Activated CD4-positive, alpha-beta T cell treated with anti-CD3 and anti-CD28 coated beads, Interleukin-2, amount 50 U/mL, for 48 hours (primary cell): ENCODE results near the gene MTMR12.
"Not testable (repeated sequence)": the region's sequence is repeated elsewhere in the genome, so short reads cannot be mapped to it uniquely, and the experiment has no call there.

Experiments used
- DNase-seq, 2 experiments: peaks; one replicate each; pipeline ENCODE4 v3.0.0-alpha.2; 2020

MTMR12 gene

DNA sequence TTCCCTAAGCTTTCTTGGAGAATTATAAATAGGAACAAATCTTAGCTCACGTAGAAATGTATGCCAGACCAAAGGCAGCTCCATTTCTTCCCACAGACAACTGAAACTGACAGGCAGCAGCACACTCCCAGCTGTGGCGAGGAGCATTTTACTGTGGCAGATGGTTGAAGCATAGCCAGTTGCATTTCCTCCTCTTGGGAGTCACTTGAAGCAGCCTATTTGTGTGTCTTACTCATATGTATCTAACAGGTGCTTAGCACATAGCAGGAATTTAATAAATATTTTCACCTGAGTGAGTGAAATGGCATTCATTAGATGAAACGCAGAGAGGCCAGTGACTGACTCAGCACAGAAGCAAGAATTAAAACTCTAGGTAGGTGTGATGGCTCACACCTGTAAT, 12.3 kb upstream of the MTMR12 start:
- no peak for DNase-seq

GRCh38 chr5:32323741-32324140, 11.0 kb upstream of the MTMR12 start:
- DNase-seq = no peak

DNA sequence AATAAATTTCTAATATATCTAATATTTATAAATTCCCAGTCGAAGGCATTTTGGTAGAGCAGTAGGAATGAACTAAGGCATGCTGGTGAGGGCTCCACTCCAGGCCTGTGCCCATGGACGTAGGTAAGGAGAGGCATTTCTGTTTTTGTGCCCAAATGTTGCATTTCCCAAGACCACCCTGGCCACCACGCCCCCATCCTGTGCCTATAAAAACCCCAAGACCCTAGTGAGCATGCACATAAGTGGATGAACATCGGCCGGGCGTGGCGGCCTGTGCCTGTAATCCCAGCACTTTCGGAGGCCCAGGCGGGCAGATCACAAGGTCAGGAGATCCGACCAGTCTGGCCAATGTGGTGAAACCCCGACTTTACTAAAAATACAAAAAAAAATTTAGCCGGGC, 10.1 kb upstream of the MTMR12 start:
- no peak for DNase-seq

DNA sequence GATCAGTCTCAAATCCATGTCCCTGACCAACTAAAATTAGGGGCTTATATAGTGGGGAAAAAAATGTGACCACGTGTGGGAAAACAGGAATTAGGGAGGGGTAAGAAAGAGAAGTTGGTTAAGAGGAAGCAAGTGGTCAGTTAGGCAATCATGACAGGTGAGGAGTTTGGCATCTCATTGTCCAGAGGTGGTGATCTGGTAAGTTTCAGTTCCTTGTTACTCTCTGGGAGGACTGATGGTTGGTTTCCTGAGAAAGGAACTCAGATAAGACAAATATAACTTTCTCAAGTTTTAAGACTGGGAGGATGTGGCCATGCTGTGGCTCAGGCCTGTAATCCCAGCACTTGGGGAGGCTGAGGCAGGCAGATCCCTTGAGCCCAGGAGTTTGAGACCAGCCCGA, 9.0 kb upstream of the MTMR12 start:
- not testable (repeated sequence) for DNase-seq

GRCh38 chr5:32320576-32320975, 7.8 kb upstream of the MTMR12 start:
- no peak for DNase-seq

GRCh38 chr5:32319926-32320543, 7.3 kb upstream of the MTMR12 start:
- DNase-seq = no peak

DNA sequence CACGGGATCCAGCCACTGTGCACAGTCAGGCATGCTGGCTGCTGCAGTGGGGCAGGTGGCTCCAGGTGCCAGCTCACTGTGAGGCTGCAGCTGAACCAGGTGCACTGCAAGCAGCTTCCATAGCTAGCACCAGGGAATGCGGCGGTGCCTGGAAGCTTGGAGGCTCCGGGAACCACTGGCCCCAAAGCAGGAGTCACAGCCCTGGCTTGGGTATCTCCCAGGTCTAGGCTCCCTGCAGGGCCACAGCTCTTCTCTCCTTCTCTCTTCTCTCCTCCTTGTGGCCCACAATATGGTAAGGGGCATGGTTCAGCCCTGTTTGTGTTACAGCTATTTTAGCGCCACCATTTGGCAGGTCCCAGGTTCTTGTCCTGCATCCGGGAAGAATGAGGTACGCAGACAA, 6.7 kb upstream of the MTMR12 start:
- no peak for DNase-seq

DNA sequence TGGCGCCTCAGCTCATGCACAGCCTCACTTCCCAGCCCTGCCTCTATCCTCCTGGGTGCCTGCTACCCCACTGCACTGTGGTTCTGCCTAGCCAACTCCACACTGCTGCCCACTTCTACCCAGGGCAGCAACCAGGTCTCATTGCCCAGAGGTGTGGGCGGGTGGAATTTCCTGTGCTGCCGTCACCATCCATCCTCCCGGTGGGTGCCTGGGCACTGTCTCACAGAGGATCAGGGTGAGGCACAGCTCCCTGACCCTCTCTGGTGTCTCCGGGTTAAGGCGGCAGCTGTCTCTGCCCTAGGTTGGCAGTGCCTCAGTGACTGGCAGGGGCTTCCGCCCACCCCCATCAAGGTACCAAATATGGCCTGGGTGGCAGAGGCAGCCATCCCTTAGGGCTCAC, 4.3 kb upstream of the MTMR12 start:
- DNase-seq = no peak

- DNase-seq = no peak
These were observed 2.7 kb upstream of the MTMR12 start for GRCh38 chr5:32315221-32316014.

DNA sequence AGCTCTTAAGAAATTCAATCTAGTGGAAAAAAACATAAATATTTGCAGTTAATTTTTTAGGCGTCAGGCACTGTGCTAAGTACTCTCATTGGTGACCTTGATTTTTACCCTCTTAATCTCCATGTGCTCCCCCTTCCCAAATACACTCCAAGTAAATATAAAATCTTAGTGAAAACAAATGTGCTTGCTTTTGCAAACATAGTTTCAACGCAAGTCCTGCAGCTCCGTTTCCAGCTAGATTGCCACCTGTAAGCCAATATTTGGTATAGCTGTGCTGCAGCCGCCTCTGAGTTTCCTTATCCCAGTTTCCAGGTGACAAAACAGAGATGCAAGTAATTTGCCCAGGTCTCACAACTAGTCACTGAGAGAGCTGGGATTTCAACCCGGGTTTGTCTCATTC, 1.9 kb upstream of the MTMR12 start:
- no peak for DNase-seq

GRCh38 chr5:32314152-32314488, 1.4 kb upstream of the MTMR12 start:
- DNase-seq = not testable (repeated sequence)

DNA sequence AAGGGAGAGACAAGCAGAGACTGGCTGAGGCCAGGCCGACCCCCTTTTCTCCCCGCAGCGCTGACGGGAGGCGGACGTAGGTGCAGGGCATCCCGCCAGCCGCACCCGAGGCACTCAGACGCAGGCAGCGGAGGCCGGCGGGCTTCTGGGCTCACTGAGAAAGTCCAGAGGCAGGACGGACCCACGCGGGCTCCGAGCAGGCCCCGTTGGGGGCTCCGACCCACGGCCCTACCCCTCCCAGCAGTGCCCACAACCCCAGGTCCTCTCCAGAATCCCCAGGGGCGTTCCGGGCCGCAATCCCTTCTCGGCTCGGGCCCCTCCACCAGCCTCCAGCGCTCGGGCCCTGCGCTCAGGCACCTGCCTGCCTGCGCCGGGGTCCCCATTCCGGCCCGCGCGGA, 543 bp downstream of the MTMR12 start:
- DNase-seq = peak; percentile 51 to 62

- DNase-seq = no peak
These were observed 1.1 kb downstream of the MTMR12 start for GRCh38 chr5:32311404-32312196.

DNA sequence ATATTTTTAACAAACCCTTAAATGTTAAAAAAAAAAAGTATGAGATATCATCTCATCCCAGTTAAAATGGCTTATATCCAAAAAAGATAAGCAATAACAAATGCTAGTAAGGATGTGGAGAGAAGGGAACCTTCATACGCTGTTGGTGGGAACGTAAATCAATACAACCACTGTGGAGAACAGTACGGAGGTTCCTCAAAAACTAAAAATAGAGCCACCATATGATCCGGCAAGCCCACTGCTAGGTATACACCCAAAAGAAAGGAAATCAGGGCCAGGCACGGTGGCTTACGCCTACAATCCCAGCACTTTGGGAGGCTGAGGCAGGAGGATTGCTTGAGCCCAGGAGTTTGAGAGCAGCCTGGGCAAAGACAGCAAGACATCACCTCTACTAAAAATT, 3.0 kb downstream of the MTMR12 start:
- DNase-seq = no peak

DNA sequence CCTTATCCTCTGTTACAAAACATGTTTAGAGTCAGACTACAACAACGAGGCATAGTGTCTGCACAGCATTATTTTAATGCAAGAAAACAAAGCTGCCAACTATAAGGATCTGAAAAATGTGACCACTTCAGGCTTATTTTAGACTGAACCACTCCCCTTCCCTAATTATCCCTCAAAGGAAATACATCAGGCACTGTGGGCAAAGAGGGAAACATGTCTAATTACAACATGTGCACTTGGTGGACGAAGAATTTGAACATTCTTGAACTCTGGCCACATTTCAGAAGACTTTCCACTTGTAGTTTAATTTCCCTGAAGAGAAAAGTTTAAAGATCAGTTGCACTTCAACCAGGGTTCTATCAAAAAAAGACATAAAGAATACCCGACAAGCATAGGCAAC, 3.8 kb downstream of the MTMR12 start:
- no peak for DNase-seq

DNA sequence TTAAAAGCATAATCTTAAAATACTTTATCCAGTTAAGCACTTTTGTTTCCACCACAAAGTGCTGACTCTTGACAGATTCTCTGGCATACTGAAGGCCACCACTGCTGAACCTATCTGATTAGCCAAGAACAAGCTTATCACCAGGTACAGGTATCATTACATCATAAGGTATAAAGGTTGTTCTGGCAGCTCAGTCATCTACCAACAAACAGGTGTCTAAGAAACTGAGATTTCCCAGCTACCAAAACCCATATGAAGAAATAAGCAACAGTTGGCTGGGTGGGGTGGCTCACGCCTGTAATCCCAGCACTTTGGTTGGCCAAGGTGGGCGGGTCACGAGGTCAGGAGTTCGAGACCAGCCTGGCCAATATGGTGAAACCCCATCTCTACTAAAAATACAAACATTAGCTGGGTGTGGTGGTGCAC, 5.0 kb downstream of the MTMR12 start:
- DNase-seq = no peak

- DNase-seq = no peak
These were observed 8.1 kb downstream of the MTMR12 start for GRCh38 chr5:32304622-32305021.

GRCh38 chr5:32303755-32304120, 9.0 kb downstream of the MTMR12 start:
- no peak for DNase-seq

DNA sequence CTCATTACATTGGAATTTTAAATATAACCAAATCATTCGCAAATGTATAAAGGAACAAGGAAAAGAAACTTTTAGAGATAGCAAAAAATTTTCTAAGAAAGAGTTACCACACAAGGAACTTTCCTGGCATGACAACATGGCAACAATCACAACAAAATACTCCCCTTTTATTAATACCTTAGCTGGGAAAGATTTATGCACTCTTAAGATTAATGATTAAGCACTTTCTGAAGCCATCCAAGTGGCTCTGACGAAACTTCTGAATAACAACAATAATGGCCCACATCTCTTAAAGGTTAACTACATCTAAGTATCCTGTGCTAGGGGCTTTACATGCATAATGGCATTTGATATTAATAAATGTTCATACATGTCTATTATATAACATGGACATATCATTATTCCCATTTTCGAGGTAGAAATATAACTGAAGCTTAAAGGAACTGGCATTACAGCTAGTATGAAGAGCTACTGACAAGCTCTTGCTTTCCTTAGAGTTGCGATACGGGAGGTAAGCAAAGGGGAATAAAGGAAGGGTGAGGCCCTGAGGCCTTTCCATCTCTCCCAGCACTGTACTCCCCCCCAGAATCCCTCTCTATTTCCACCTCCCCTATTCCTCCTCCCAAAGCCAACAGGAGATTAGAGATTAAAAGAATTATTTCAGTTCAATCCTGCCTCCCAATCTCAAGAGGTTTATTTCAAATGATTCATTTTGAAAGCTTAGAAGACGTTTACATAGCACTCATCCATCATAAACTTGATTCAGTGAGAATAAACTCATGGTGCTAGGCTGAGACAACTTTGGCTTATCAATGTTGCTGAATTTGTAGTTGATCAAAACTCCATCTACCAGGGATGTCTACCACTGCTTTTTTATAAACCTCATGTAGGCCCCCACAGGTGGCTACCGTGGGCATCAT, 9.6 kb downstream of the MTMR12 start:
- no peak for DNase-seq

GRCh38 chr5:32301891-32302290, 10.8 kb downstream of the MTMR12 start:
- DNase-seq = no peak

- DNase-seq = no peak
These were observed 13.6 kb downstream of the MTMR12 start for GRCh38 chr5:32299059-32299677.

- peak in 1 of 2 experiments; percentile 39 for DNase-seq
These were observed 14.7 kb downstream of the MTMR12 start for GRCh38 chr5:32298059-32298415.
